ENCODE results near the gene GID8. TPM values are rescaled to one million over a fixed set of nuclear protein-coding genes. Genes with fewer than 3 reads are reported as not detected.

GID8 gene
- total and polyA plus RNA-seq, 9 of the 15 experiments (the other 6 are each of a cell fraction or from before 2014, with no cell fraction given) = 7.5 to 31.6 (median 22.2) TPM

- TF ChIP-seq TAF1 (IDR thresholded peaks at IDR 0.05; ENCODE audit: control insufficient read depth, extremely low read depth, insufficient read depth, low read length, severe bottlenecking) (peak; percentile 93), ZFP36 (IDR thresholded peaks at IDR 0.05; ENCODE audit: low read depth, low read length, partially characterized antibody) (no peak), PCBP1 (IDR thresholded peaks at IDR 0.05; ENCODE audit: low read depth, low read length, poor library complexity, severe bottlenecking) (peak; percentile 83), ZNF282 (CRISPR knock-in tag; IDR thresholded peaks at IDR 0.05) (peak; percentile 66; the same call in 1 of the 2 replicates), ZNF23 (CRISPR knock-in tag; IDR thresholded peaks at IDR 0.05) (no peak), NFRKB (IDR thresholded peaks at IDR 0.05; ENCODE audit: low read depth) (peak; percentile 94), POLR2AphosphoS5 (IDR thresholded peaks at IDR 0.05; ENCODE audit: control insufficient read depth, insufficient read depth, low read depth, low read length) (peak; percentile 79), PHF21A (IDR thresholded peaks at IDR 0.05; ENCODE audit: borderline replicate concordance, low read depth) (no peak), RBM15 (IDR thresholded peaks at IDR 0.05; ENCODE audit: insufficient read depth, low read length) (no peak), ZNF436 (CRISPR knock-in tag; IDR thresholded peaks at IDR 0.05) (no peak), NCOA6 (IDR thresholded peaks at IDR 0.05) (no peak), ELF4 (CRISPR knock-in tag; IDR thresholded peaks at IDR 0.05) (no peak), ARID2 (IDR thresholded peaks at IDR 0.05) (0 out of 2 replicates have a peak, but pooled peaks have one; percentile 13), MYNN (IDR thresholded peaks at IDR 0.05) (no peak), MYNN (CRISPR knock-in tag; IDR thresholded peaks at IDR 0.05) (no peak), TAF15 (IDR thresholded peaks at IDR 0.05; ENCODE audit: low read depth, low read length) (no peak), SIX5 (IDR thresholded peaks at IDR 0.05; ENCODE audit: borderline replicate concordance in 1 of 2, insufficient read depth in 1 of 2, low read depth in 1 of 2, low read length in 2 of 2) (no peak), RAD51 (IDR thresholded peaks at IDR 0.05; ENCODE audit: borderline replicate concordance, low read depth) (no peak), NELFE (IDR thresholded peaks at IDR 0.05; ENCODE audit: insufficient read depth, insufficient read length) (no peak), E2F3 (CRISPR knock-in tag; IDR thresholded peaks at IDR 0.05) (0 out of 2 replicates have a peak, but pooled peaks have one; percentile 51), MAZ (CRISPR knock-in tag; conservative IDR thresholded peaks at IDR 0.05 in 1 of 2, IDR thresholded peaks at IDR 0.05 in 1 of 2) (peak; percentile 64 to 89), ATF1 (CRISPR knock-in tag; IDR thresholded peaks at IDR 0.05) (no peak; the same call in 1 of the 2 replicates), ATF1 (tag; IDR thresholded peaks at IDR 0.05) (peak; percentile 83), CEBPG (CRISPR knock-in tag; IDR thresholded peaks at IDR 0.05) (no peak), CEBPG (tag; conservative IDR thresholded peaks at IDR 0.05 in 1 of 2, IDR thresholded peaks at IDR 0.05 in 1 of 2) (no peak), SMAD4 (CRISPR knock-in tag; conservative IDR thresholded peaks at IDR 0.05) (peak; percentile 62; the same call in 1 of the 2 replicates), CXXC5 (CRISPR knock-in tag; IDR thresholded peaks at IDR 0.05) (peak; percentile 93), HDGF (IDR thresholded peaks at IDR 0.05) (no peak)
- TF ChIP-seq, protein P1, sequence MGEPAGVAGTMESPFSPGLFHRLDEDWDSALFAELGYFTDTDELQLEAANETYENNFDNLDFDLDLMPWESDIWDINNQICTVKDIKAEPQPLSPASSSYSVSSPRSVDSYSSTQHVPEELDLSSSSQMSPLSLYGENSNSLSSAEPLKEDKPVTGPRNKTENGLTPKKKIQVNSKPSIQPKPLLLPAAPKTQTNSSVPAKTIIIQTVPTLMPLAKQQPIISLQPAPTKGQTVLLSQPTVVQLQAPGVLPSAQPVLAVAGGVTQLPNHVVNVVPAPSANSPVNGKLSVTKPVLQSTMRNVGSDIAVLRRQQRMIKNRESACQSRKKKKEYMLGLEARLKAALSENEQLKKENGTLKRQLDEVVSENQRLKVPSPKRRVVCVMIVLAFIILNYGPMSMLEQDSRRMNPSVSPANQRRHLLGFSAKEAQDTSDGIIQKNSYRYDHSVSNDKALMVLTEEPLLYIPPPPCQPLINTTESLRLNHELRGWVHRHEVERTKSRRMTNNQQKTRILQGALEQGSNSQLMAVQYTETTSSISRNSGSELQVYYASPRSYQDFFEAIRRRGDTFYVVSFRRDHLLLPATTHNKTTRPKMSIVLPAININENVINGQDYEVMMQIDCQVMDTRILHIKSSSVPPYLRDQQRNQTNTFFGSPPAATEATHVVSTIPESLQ (CRISPR knock-in tag; IDR thresholded peaks at IDR 0.05) = peak; percentile 93; the same call in 1 of the 2 replicates
Observed at GRCh38 chr20:62937268-62938104, 461 bp upstream of the GID8 start (continued).
